GM23248 (cell line): ENCODE measurements around the gene COL9A3. TPM values are rescaled to one million over a fixed set of nuclear protein-coding genes. Genes with fewer than 3 reads are reported as not detected.

ENCODE experiments used
- DNase-seq: peaks from one replicate; pipeline ENCODE4 v3.0.0-alpha.2; 2015
- H2AFZ ChIP-seq: fragments of 200-600 bp; sonication (generic); 2 replicates; pipeline ENCODE4 v1.6.1; 2016; ENCODE audit warnings: antibody characterized with exemption
- H3F3A ChIP-seq: fragments of 200-600 bp; sonication (generic); 2 replicates; pipeline ENCODE4 v1.6.1; 2016; ENCODE audit warnings: mild to moderate bottlenecking, antibody characterized with exemption, mixed run types; ENCODE audit not compliant: insufficient read depth
- H3K27ac ChIP-seq: fragments of 200-600 bp; sonication (generic); 2 replicates; pipeline ENCODE4 v1.5.1; 2016; ENCODE audit warnings: mild to moderate bottlenecking
- H3K27me3 ChIP-seq: fragments of 200-600 bp; sonication (generic); replicated peaks from 2 replicates; pipeline ENCODE4 v1.6.1; 2016; ENCODE audit warnings: mild to moderate bottlenecking; ENCODE audit not compliant: insufficient read depth
- H3K36me3 ChIP-seq: fragments of 200-600 bp; sonication (generic); 2 replicates; pipeline ENCODE4 v1.6.1; 2016; ENCODE audit warnings: low read depth, mild to moderate bottlenecking
- H3K4me1 ChIP-seq: fragments of 200-600 bp; sonication (generic); 2 replicates; pipeline ENCODE4 v1.6.1; 2016; ENCODE audit warnings: mild to moderate bottlenecking; ENCODE audit not compliant: insufficient read depth
- H3K4me2 ChIP-seq: fragments of 200-600 bp; sonication (generic); one replicate; pipeline ENCODE4 v1.6.1; 2016; ENCODE audit warnings: mild to moderate bottlenecking; ENCODE audit not compliant: unreplicated experiment
- H3K4me3 ChIP-seq: fragments of 200-600 bp; sonication (generic); 2 replicates; pipeline ENCODE4 v1.5.1; 2016; ENCODE audit warnings: mild to moderate bottlenecking
- H3K79me2 ChIP-seq: fragments of 200-600 bp; sonication (generic); 2 replicates; pipeline ENCODE4 v1.6.1; 2016; ENCODE audit warnings: mild to moderate bottlenecking; ENCODE audit not compliant: insufficient read depth
- H3K9ac ChIP-seq: fragments of 200-600 bp; sonication (generic); 2 replicates; pipeline ENCODE4 v1.6.1; 2016; ENCODE audit warnings: mild to moderate bottlenecking
- H3K9me2 ChIP-seq: fragments of 200-600 bp; sonication (generic); 2 replicates; pipeline ENCODE4 v1.6.1; 2016; ENCODE audit warnings: mixed run types, mild to moderate bottlenecking, moderate library complexity; ENCODE audit not compliant: insufficient read depth
- H3K9me3 ChIP-seq: fragments of 200-600 bp; sonication (generic); one replicate; pipeline ENCODE4 v1.6.1; 2017; ENCODE audit warnings: low read depth
- H4K20me1 ChIP-seq: fragments of 200-600 bp; sonication (generic); 2 replicates; pipeline ENCODE4 v1.6.0; 2016; ENCODE audit not compliant: insufficient read depth
- EZH2 ChIP-seq: fragments of 200-600 bp; sonication (generic); IDR thresholded peaks from 2 replicates; pipeline ENCODE4 v1.6.1; 2018; ENCODE audit warnings: antibody characterized with exemption, mild to moderate bottlenecking; ENCODE audit not compliant: insufficient read depth, poor library complexity, severe bottlenecking
- EZH2phosphoT487 ChIP-seq: fragments of 200-600 bp; sonication (generic); IDR thresholded peaks from 2 replicates; pipeline ENCODE4 v1.6.1; 2018; ENCODE audit warnings: antibody characterized with exemption, moderate library complexity, mild to moderate bottlenecking, low read depth; ENCODE audit not compliant: insufficient read depth
- WGBS, 2 experiments: methylation state at CpG; one replicate each; pipeline ENCODE4 v1.1.6; 2015 to 2017; ENCODE audit warnings: low lambda C conversion rate in 2 of 2, low coverage in 1 of 2; ENCODE audit errors: missing lambda C conversion rate in 2 of 2; 5-methylcytosine and 5-hydroxymethylcytosine counted together
- in situ Hi-C: fragments of 300-500 bp; cut with MboI; formaldehyde crosslinking; loops from 2 replicates; pipeline ENCODE4 v1.15.0; 2020
- polyA plus RNA-seq: library from polyadenylated mRNA; unstranded; fragments of >200 nt; fragmentation: Nextera tagmentation; extraction: Ambion mirVana; gene quantifications from 2 replicates; pipeline ENCODE4 v1.2.1, GENCODE V29; 2016
- total RNA-seq: library from RNA; depleted of rRNA; stranded (reverse); fragments of >200 nt; shearing (Covaris generic); gene quantifications from 2 replicates; pipeline ENCODE4 v1.2.3, GENCODE V29; 2014

Gene COL9A3
- total and polyA plus RNA-seq, 2 experiments from 2014 or later, result 0.25 TPM; not detected in 1

- Histone ChIP-seq H3K4me1 (peaks cover 6% of the 10 kb centered on the region), H3K36me3 (no peaks in the 10 kb centered on the region), H3K27ac (no peak overlapping the region), H3F3A (no peaks in the 10 kb centered on the region), H3K27me3 (peaks cover 4% of the 10 kb centered on the region; the same call in 1 of the 2 replicates), H3K9me2 (no peaks in the 10 kb centered on the region), H3K9ac (no peak overlapping the region), H2AFZ (0 out of 2 replicates have a peak overlapping the region, but pooled peaks have one; percentile 0), H3K4me2 (no peak overlapping the region), H4K20me1 (no peaks in the 10 kb centered on the region), H3K79me2 (no peaks in the 10 kb centered on the region), H3K4me3 (no peak overlapping the region), H3K9me3 (no peaks in the 10 kb centered on the region)
- in situ Hi-C loops, result no loop called here
- DNase-seq, result no peak
- WGBS, 2 experiments, result 46 to 49% methylated on average over 11 of the region's 11 CpGs
- TF ChIP-seq EZH2 (no peak), EZH2phosphoT487 (no peak)
These were observed 44.2 kb upstream of the COL9A3 start for GRCh38 chr20:62772619-62772989.

- Histone ChIP-seq H3K27me3 (peaks cover 4% of the 10 kb centered on the region; the same call in 1 of the 2 replicates), H3K4me2 (peak overlapping the region; percentile 41)
- 11 to 14% methylated on average over 19 of the region's 19 CpGs for WGBS, 2 experiments
These were observed 43.6 kb upstream of the COL9A3 start for GRCh38 chr20:62772990-62773844.

GRCh38 chr20:62773845-62774714, 42.8 kb upstream of the COL9A3 start:
- TF ChIP-seq EZH2phosphoT487 (no peak), EZH2 (no peak)
- WGBS, 2 experiments, result 42 to 54% methylated on average over 29 of the region's 29 CpGs

More at GRCh38 chr20:62772990-62773844, 43.6 kb upstream of the COL9A3 start:
- Histone ChIP-seq H3K9me3 (no peaks in the 10 kb centered on the region), H3K9ac (no peak overlapping the region), H3K9me2 (no peaks in the 10 kb centered on the region), H3K36me3 (no peaks in the 10 kb centered on the region), H4K20me1 (no peaks in the 10 kb centered on the region), H3K27ac (no peak overlapping the region), H3K4me3 (no peak overlapping the region), H3F3A (no peaks in the 10 kb centered on the region), H3K4me1 (peaks cover 6% of the 10 kb centered on the region), H3K79me2 (no peaks in the 10 kb centered on the region), H2AFZ (0 out of 2 replicates have a peak overlapping the region, but pooled peaks have one; percentile 0)
- in situ Hi-C loops, result no loop called here
- no peak for TF ChIP-seq EZH2phosphoT487
- TF ChIP-seq EZH2, result no peak
- DNase-seq, result peak; percentile 68

DNA sequence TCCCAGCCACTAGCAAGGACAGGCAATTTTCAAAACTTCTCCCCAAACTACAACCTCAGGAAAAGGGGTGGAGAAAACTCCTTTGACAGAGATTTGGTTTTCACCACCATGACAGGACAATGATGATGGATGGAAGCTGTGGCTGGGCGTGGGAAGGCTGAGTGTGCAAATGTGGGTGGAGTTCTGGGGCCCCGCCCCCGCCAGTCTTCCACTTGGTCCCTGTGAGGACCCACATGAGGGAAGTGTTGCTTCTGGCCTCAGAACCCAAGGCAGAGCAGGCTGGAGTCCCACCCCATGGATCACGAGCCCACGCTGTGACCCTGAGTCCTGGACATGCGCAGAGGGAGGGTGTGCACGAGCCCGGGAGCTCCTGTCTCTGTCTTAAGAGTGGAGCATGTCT, 42.1 kb upstream of the COL9A3 start:
- no peak for DNase-seq
- Histone ChIP-seq H3K9me2 (no peaks in the 10 kb centered on the region), H3K9ac (no peak overlapping the region), H3K4me1 (peaks cover 6% of the 10 kb centered on the region), H3K27ac (no peak overlapping the region), H3K4me2 (no peak overlapping the region), H3K79me2 (no peaks in the 10 kb centered on the region), H3K4me3 (no peak overlapping the region), H3K9me3 (no peaks in the 10 kb centered on the region), H3F3A (no peaks in the 10 kb centered on the region), H4K20me1 (no peaks in the 10 kb centered on the region), H3K27me3 (no peaks in the 10 kb centered on the region), H3K36me3 (no peaks in the 10 kb centered on the region), H2AFZ (no peak overlapping the region)
- WGBS, 2 experiments, result 50 to 61% methylated on average over 8 of the region's 8 CpGs
- in situ Hi-C loops, result loop anchor here (25.0 kb wide), 1 partner anchor 262 kb away; no protein-coding TSS in a partner anchor
- TF ChIP-seq EZH2, result no peak
- no peak for TF ChIP-seq EZH2phosphoT487

More at GRCh38 chr20:62773845-62774714, 42.8 kb upstream of the COL9A3 start:
- H3K79me2 ChIP-seq, result no peaks in the 10 kb centered on the region
- peaks cover 6% of the 10 kb centered on the region for H3K4me1 ChIP-seq
- no peaks in the 10 kb centered on the region for H4K20me1 ChIP-seq
- in situ Hi-C loops, result no loop called here
- no peak overlapping the region for H2AFZ ChIP-seq
- no peaks in the 10 kb centered on the region for H3K27me3 ChIP-seq
- no peak overlapping the region for H3K9ac ChIP-seq
- no peaks in the 10 kb centered on the region for H3K9me3 ChIP-seq
- H3K4me3 ChIP-seq, result no peak overlapping the region
- no peak overlapping the region for H3K4me2 ChIP-seq
- no peaks in the 10 kb centered on the region for H3K36me3 ChIP-seq
- H3K9me2 ChIP-seq, result no peaks in the 10 kb centered on the region
- no peaks in the 10 kb centered on the region for H3F3A ChIP-seq
- DNase-seq, result no peak
- H3K27ac ChIP-seq, result no peak overlapping the region
